Fibroblast of lung (primary cell): ENCODE results near the gene RASSF5.

Experiments used
- CTCF ChIP-seq, 2 donors: IDR thresholded peaks in 1 of 2; conservative IDR thresholded peaks in 1 of 2; 1 replicate in 1 of 2; 2 replicates in 1 of 2; pipeline ENCODE4 v1.5.1; 2011 to 2012; ENCODE audit warnings: low read length in 2 of 2, control low read depth in 1 of 2, inconsistent platforms in 1 of 2, low read depth in 1 of 2, mild to moderate bottlenecking in 1 of 2
- EZH2 ChIP-seq: IDR thresholded peaks from 2 replicates; pipeline ENCODE4 v1.5.1; 2012; ENCODE audit warnings: low read length, control low read depth, mild to moderate bottlenecking; ENCODE audit errors: missing control alignments

DNA sequence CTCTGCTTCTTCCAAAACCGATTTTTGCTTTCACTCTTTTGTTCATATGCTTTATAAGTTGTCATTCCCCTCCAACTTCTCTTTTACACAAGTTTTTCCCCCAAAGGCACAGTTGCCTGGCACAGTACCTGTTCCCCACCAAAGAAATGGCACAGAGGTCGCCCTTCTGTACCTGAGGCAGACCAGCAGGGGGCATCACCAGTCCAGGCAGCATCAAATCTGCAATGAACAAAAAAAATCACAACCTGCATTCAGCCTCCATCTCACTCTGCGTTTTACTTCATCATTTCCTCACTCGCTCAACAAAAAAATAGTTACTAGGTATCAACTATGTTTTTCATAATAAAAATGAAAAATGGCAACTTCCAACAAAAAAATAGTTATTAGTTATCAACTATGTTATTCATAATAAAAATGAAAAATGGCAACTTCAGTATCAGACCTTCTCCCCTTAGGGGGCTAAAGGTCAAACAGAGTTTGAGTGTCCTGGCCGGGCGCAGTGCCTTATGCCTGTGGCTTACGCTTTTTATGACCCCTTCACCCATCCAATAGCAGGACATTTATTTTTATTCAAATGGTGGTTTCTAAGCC lies 100.9 kb downstream of the RASSF5 start:
- peak; percentile 69 to 81 for TF ChIP-seq CTCF (conservative IDR thresholded peaks at IDR 0.05 in 1 of 2, IDR thresholded peaks at IDR 0.05 in 1 of 2; ENCODE audit: low read depth in 1 of 2, low read length in 2 of 2)
- no peak for TF ChIP-seq EZH2
